H1 (cell line): Measurements from ENCODE around the gene SEMA3A. TPM values are rescaled to one million over a fixed set of nuclear protein-coding genes. Genes with fewer than 3 reads are reported as not detected.

Experiments used
- CHD2 ChIP-seq: IDR thresholded peaks from 2 replicates; pipeline ENCODE4 v1.6.1; 2012; ENCODE audit warnings: low read length, improper control_type of control experiment
- SIRT6 ChIP-seq: IDR thresholded peaks from one replicate; pipeline ENCODE4 v1.7.1; 2012; ENCODE audit warnings: low read length, inconsistent platforms
- TBP ChIP-seq: IDR thresholded peaks from 2 replicates; pipeline ENCODE4 v1.6.1; 2011; ENCODE audit warnings: low read depth, low read length, improper control_type of control experiment
- polyA plus RNA-seq, 7 experiments: library from polyadenylated mRNA; depleted of rRNA in 3 of 7; stranded (reverse) in 5 of 7; unstranded in 2 of 7; fragments of >200 nt in 5 of 7; fragments of 200-250 nt in 2 of 7; gene quantifications; 1 replicate in 5 of 7; 2 replicates in 1 of 7; 4 replicates in 1 of 7; pipeline versions ENCODE4 v1.2.1 to v1.2.3, GENCODE V29; 2011 to 2013; ENCODE audit warnings: missing spikeins in 2 of 7, mixed read lengths in 2 of 7
- total RNA-seq: library from RNA; stranded (reverse); fragmentation: NEBNext Ultra II Directional; extraction: Animal tissue kit (Norgen Biotek cat#: 25700); gene quantifications from 2 replicates; pipeline ENCODE4 v1.2.1, GENCODE V29; 2021
- TF ChIP-seq, protein P1 (sequence below): fragments of 300-600 bp; sonication (generic); IDR thresholded peaks from 2 replicates; pipeline ENCODE4 v1.7.1; 2012; ENCODE audit warnings: low read length, moderate library complexity, mild to moderate bottlenecking, inconsistent platforms; ENCODE audit not compliant: insufficient replicate concordance

The SEMA3A gene
- total and polyA plus RNA-seq, 2 of the 8 experiments (the other 6 are each of a cell fraction or from before 2014, with no cell fraction given) = 8.1 to 45.9 TPM

DNA sequence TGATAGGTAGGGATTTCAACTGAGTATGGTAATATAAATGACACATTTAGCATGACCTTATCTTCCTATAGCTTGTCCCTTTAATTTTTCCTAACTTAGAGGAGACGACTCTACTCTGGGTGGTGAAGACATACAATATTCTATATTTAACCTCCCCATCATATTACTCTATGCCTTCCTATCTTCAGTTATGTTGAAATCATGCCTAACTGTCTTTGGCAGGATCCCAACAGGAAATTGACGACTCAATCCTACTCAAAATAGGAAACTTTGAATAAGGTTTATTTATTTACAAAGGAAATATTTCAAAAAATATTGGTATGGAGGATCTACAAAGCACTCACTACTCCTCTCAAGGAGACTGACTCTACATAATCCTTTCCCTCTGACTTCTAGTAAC lies 24.1 kb upstream of the SEMA3A start (continued):
- TF ChIP-seq, protein P1, sequence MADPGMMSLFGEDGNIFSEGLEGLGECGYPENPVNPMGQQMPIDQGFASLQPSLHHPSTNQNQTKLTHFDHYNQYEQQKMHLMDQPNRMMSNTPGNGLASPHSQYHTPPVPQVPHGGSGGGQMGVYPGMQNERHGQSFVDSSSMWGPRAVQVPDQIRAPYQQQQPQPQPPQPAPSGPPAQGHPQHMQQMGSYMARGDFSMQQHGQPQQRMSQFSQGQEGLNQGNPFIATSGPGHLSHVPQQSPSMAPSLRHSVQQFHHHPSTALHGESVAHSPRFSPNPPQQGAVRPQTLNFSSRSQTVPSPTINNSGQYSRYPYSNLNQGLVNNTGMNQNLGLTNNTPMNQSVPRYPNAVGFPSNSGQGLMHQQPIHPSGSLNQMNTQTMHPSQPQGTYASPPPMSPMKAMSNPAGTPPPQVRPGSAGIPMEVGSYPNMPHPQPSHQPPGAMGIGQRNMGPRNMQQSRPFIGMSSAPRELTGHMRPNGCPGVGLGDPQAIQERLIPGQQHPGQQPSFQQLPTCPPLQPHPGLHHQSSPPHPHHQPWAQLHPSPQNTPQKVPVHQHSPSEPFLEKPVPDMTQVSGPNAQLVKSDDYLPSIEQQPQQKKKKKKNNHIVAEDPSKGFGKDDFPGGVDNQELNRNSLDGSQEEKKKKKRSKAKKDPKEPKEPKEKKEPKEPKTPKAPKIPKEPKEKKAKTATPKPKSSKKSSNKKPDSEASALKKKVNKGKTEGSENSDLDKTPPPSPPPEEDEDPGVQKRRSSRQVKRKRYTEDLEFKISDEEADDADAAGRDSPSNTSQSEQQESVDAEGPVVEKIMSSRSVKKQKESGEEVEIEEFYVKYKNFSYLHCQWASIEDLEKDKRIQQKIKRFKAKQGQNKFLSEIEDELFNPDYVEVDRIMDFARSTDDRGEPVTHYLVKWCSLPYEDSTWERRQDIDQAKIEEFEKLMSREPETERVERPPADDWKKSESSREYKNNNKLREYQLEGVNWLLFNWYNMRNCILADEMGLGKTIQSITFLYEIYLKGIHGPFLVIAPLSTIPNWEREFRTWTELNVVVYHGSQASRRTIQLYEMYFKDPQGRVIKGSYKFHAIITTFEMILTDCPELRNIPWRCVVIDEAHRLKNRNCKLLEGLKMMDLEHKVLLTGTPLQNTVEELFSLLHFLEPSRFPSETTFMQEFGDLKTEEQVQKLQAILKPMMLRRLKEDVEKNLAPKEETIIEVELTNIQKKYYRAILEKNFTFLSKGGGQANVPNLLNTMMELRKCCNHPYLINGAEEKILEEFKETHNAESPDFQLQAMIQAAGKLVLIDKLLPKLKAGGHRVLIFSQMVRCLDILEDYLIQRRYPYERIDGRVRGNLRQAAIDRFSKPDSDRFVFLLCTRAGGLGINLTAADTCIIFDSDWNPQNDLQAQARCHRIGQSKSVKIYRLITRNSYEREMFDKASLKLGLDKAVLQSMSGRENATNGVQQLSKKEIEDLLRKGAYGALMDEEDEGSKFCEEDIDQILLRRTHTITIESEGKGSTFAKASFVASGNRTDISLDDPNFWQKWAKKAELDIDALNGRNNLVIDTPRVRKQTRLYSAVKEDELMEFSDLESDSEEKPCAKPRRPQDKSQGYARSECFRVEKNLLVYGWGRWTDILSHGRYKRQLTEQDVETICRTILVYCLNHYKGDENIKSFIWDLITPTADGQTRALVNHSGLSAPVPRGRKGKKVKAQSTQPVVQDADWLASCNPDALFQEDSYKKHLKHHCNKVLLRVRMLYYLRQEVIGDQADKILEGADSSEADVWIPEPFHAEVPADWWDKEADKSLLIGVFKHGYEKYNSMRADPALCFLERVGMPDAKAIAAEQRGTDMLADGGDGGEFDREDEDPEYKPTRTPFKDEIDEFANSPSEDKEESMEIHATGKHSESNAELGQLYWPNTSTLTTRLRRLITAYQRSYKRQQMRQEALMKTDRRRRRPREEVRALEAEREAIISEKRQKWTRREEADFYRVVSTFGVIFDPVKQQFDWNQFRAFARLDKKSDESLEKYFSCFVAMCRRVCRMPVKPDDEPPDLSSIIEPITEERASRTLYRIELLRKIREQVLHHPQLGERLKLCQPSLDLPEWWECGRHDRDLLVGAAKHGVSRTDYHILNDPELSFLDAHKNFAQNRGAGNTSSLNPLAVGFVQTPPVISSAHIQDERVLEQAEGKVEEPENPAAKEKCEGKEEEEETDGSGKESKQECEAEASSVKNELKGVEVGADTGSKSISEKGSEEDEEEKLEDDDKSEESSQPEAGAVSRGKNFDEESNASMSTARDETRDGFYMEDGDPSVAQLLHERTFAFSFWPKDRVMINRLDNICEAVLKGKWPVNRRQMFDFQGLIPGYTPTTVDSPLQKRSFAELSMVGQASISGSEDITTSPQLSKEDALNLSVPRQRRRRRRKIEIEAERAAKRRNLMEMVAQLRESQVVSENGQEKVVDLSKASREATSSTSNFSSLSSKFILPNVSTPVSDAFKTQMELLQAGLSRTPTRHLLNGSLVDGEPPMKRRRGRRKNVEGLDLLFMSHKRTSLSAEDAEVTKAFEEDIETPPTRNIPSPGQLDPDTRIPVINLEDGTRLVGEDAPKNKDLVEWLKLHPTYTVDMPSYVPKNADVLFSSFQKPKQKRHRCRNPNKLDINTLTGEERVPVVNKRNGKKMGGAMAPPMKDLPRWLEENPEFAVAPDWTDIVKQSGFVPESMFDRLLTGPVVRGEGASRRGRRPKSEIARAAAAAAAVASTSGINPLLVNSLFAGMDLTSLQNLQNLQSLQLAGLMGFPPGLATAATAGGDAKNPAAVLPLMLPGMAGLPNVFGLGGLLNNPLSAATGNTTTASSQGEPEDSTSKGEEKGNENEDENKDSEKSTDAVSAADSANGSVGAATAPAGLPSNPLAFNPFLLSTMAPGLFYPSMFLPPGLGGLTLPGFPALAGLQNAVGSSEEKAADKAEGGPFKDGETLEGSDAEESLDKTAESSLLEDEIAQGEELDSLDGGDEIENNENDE = no peak
- TF ChIP-seq TBP (no peak), CHD2 (no peak), SIRT6 (no peak)
